Astrocyte (in vitro differentiated cells and primary cell): Measurements from ENCODE around the gene KRT17. TPM values are rescaled to one million over a fixed set of nuclear protein-coding genes. Genes with fewer than 3 reads are reported as not detected.

Experiments used
- DNase-seq: peaks from one replicate; pipeline ENCODE4 v3.0.0-alpha.2; 2010; ENCODE audit warnings: low read depth
- FAIRE-seq: peaks from 2 replicates; lab custom pipeline; 2011; peaks lifted over from hg19 to GRCh38; lab: Jason Lieb, UNC
- H2AFZ ChIP-seq: 2 replicates; pipeline ENCODE4 v1.6.0; 2012; ENCODE audit warnings: low read depth, low read length, inconsistent platforms
- H3K27ac ChIP-seq: 2 replicates; pipeline ENCODE4 v1.5.1; 2011; ENCODE audit warnings: low read depth, low read length, inconsistent platforms
- H3K27me3 ChIP-seq: 2 replicates; pipeline ENCODE4 v1.6.0; 2011; ENCODE audit warnings: low read length, inconsistent platforms; ENCODE audit not compliant: insufficient read depth
- H3K36me3 ChIP-seq: 2 replicates; pipeline ENCODE4 v1.5.1; 2011; ENCODE audit warnings: low read length, inconsistent platforms; ENCODE audit not compliant: insufficient read depth
- H3K4me1 ChIP-seq: 2 replicates; pipeline ENCODE4 v1.5.1; 2011; ENCODE audit warnings: low read length, inconsistent platforms; ENCODE audit not compliant: insufficient read depth
- H3K4me2 ChIP-seq: 2 replicates; pipeline ENCODE4 v1.6.0; 2012; ENCODE audit warnings: low read length, inconsistent platforms
- H3K4me3 ChIP-seq: 2 replicates; pipeline ENCODE4 v1.5.1; 2011; ENCODE audit warnings: low read depth, mild to moderate bottlenecking, low read length, inconsistent platforms; ENCODE audit not compliant: insufficient read depth
- H3K79me2 ChIP-seq: 2 replicates; pipeline ENCODE4 v1.6.0; 2012; ENCODE audit warnings: mild to moderate bottlenecking, low read length, inconsistent platforms; ENCODE audit not compliant: insufficient read depth
- H3K9ac ChIP-seq: 2 replicates; pipeline ENCODE4 v1.6.0; 2012; ENCODE audit warnings: mild to moderate bottlenecking, low read length, inconsistent platforms
- H3K9me3 ChIP-seq: 2 replicates; pipeline ENCODE4 v1.5.1; 2012; ENCODE audit warnings: low read depth, mild to moderate bottlenecking, low read length, inconsistent platforms; ENCODE audit not compliant: insufficient read depth
- H4K20me1 ChIP-seq: 2 replicates; pipeline ENCODE4 v1.6.0; 2012; ENCODE audit warnings: low read length, inconsistent platforms; ENCODE audit not compliant: insufficient read depth
- H3K27ac Mint-ChIP-seq: one replicate; pipeline ENCODE4 v1.8.0; 2021; ENCODE audit warnings: mild to moderate bottlenecking, mixed read lengths; ENCODE audit not compliant: unreplicated experiment
- H3K27me3 Mint-ChIP-seq: one replicate; pipeline ENCODE4 v1.8.0; 2021; ENCODE audit warnings: low read depth, mixed read lengths; ENCODE audit not compliant: unreplicated experiment
- H3K36me3 Mint-ChIP-seq: one replicate; pipeline ENCODE4 v1.8.0; 2021; ENCODE audit warnings: low read depth, mixed read lengths; ENCODE audit not compliant: unreplicated experiment
- H3K4me1 Mint-ChIP-seq: one replicate; pipeline ENCODE4 v1.8.0; 2021; ENCODE audit warnings: low read depth, mixed read lengths; ENCODE audit not compliant: unreplicated experiment
- H3K4me3 Mint-ChIP-seq: one replicate; pipeline ENCODE4 v1.8.0; 2021; ENCODE audit warnings: mild to moderate bottlenecking, moderate library complexity, mixed read lengths; ENCODE audit not compliant: unreplicated experiment
- H3K9me3 Mint-ChIP-seq: one replicate; pipeline ENCODE4 v1.8.0; 2021; ENCODE audit warnings: mild to moderate bottlenecking, mixed read lengths; ENCODE audit not compliant: unreplicated experiment
- CTCF ChIP-seq: IDR thresholded peaks from 2 replicates; pipeline ENCODE4 v1.5.1; 2011; ENCODE audit warnings: low read depth, mild to moderate bottlenecking, inconsistent platforms, low read length, moderate library complexity; ENCODE audit not compliant: insufficient read depth
- EZH2 ChIP-seq: IDR thresholded peaks from 2 replicates; pipeline ENCODE4 v1.6.1; 2012; ENCODE audit warnings: mild to moderate bottlenecking, low read length, inconsistent platforms; ENCODE audit not compliant: insufficient read depth
- total RNA-seq: library from RNA; stranded (reverse); gene quantifications from 2 replicates; pipeline ENCODE4 v1.2.1, GENCODE V29; 2021

Gene KRT17
- total RNA-seq, 1 donor from 2014 or later, result 21.4 TPM

- H3K36me3 Mint-ChIP-seq, result peaks cover 4% of the 10 kb centered on the region
- Histone ChIP-seq H3K27me3 (peaks cover 18% of the 10 kb centered on the region), H3K9me3 (no peaks in the 10 kb centered on the region), H3K4me1 (no peaks in the 10 kb centered on the region), H3K27ac (no peak overlapping the region), H3K4me2 (no peak overlapping the region), H4K20me1 (no peaks in the 10 kb centered on the region), H3K79me2 (no peaks in the 10 kb centered on the region), H3K4me3 (no peak overlapping the region), H2AFZ (no peak overlapping the region), H3K36me3 (no peaks in the 10 kb centered on the region), H3K9ac (no peak overlapping the region)
- DNase-seq (no peak), FAIRE-seq (no peak)
- no peak overlapping the region for H3K4me3 Mint-ChIP-seq
- H3K27ac Mint-ChIP-seq, result no peak overlapping the region
- peaks cover 2% of the 10 kb centered on the region for H3K9me3 Mint-ChIP-seq
- peaks cover 26% of the 10 kb centered on the region for H3K27me3 Mint-ChIP-seq
- no peaks in the 10 kb centered on the region for H3K4me1 Mint-ChIP-seq
- no peak for TF ChIP-seq EZH2
- TF ChIP-seq CTCF, result no peak
Measured at GRCh38 chr17:41592601-41593305, 31.6 kb downstream of the KRT17 start.

- DNase-seq (no peak), FAIRE-seq (no peak)
- Mint-ChIP-seq H3K36me3 (peaks cover 4% of the 10 kb centered on the region), H3K27me3 (peaks cover 26% of the 10 kb centered on the region), H3K4me3 (no peak overlapping the region), H3K4me1 (no peaks in the 10 kb centered on the region), H3K27ac (no peak overlapping the region), H3K9me3 (peaks cover 2% of the 10 kb centered on the region)
- TF ChIP-seq CTCF (no peak), EZH2 (no peak)
- Histone ChIP-seq H3K79me2 (no peaks in the 10 kb centered on the region), H3K4me3 (no peak overlapping the region), H3K9me3 (no peaks in the 10 kb centered on the region), H3K36me3 (no peaks in the 10 kb centered on the region), H3K4me2 (no peak overlapping the region), H3K9ac (no peak overlapping the region), H2AFZ (no peak overlapping the region), H4K20me1 (no peaks in the 10 kb centered on the region), H3K27ac (no peak overlapping the region), H3K27me3 (peaks cover 14% of the 10 kb centered on the region), H3K4me1 (no peaks in the 10 kb centered on the region)
Measured at GRCh38 chr17:41589301-41589700, 35.1 kb downstream of the KRT17 start.

GRCh38 chr17:41588126-41588810 lies 36.1 kb downstream of the KRT17 start:
- H3K36me3 ChIP-seq, result no peaks in the 10 kb centered on the region
- H3K79me2 ChIP-seq, result no peaks in the 10 kb centered on the region
- no peak for FAIRE-seq
- H3K27ac ChIP-seq, result no peak overlapping the region
- no peaks in the 10 kb centered on the region for H4K20me1 ChIP-seq
- Mint-ChIP-seq H3K27me3 (peaks cover 24% of the 10 kb centered on the region), H3K4me3 (no peak overlapping the region), H3K4me1 (no peaks in the 10 kb centered on the region), H3K9me3 (peaks cover 7% of the 10 kb centered on the region), H3K36me3 (peaks cover 4% of the 10 kb centered on the region), H3K27ac (no peak overlapping the region)
- H3K4me2 ChIP-seq, result no peak overlapping the region
- H3K4me3 ChIP-seq, result no peak overlapping the region
- no peak for DNase-seq
- H3K27me3 ChIP-seq, result peaks cover 6% of the 10 kb centered on the region
- H3K9ac ChIP-seq, result no peak overlapping the region
- TF ChIP-seq EZH2, result no peak
- TF ChIP-seq CTCF, result no peak
- no peak overlapping the region for H2AFZ ChIP-seq
- no peaks in the 10 kb centered on the region for H3K4me1 ChIP-seq
- H3K9me3 ChIP-seq, result no peaks in the 10 kb centered on the region
